PC-3 (cell line): ENCODE results near the gene DMBX1. TPM values are rescaled to one million over a fixed set of nuclear protein-coding genes. Genes with fewer than 3 reads are reported as not detected.

Experiments used
- ATAC-seq: fragments of 200-7000 bp; cut with Tn5 transposase; 2 replicates; pipeline ENCODE4 v1.9.1; 2020; ENCODE audit warnings: mild to moderate bottlenecking, moderate library complexity
- BruUV-seq: library from RNA; stranded (reverse); fragments of 400-500 nt; replicated peaks from 2 replicates; lab custom pipeline; 2021; lab: Mats Ljungman, UMichigan
- CTCF ChIA-PET: fragments of 300-600 bp; sonication (Branson Sonifier 250); formaldehyde crosslinking; loops from one replicate; lab custom pipeline; 2022; ENCODE audit warnings: antibody characterized with exemption; lab: Charles Lee
- POLR2A ChIA-PET: fragments of 300-600 bp; sonication (Branson Sonifier 250); formaldehyde crosslinking; loops from one replicate; lab custom pipeline; 2022; ENCODE audit warnings: antibody characterized with exemption; ENCODE audit not compliant: unreplicated experiment; lab: Charles Lee
- DNase-seq: peaks from one replicate; pipeline ENCODE4 v3.0.0-alpha.2; 2015
- H2AFZ ChIP-seq: fragments of 300-600 bp; sonication (generic); 2 replicates; pipeline ENCODE4 v1.6.0; 2016; ENCODE audit warnings: antibody characterized with exemption, low read length
- H3F3A ChIP-seq: fragments of 300-600 bp; sonication (generic); one replicate; pipeline ENCODE4 v1.6.0; 2017; ENCODE audit warnings: antibody characterized with exemption, low read length, control low read depth, mild to moderate bottlenecking; ENCODE audit not compliant: unreplicated experiment
- H3K27ac ChIP-seq: fragments of 300-600 bp; sonication (generic); 2 replicates; pipeline ENCODE4 v1.5.1; 2016; ENCODE audit warnings: mild to moderate bottlenecking, low read length
- H3K27me3 ChIP-seq: fragments of 300-600 bp; sonication (generic); 2 replicates; pipeline ENCODE4 v1.6.1; 2016; ENCODE audit warnings: low read length, mixed read lengths
- H3K36me3 ChIP-seq: fragments of 300-600 bp; sonication (generic); 2 replicates; pipeline ENCODE4 v1.6.1; 2016; ENCODE audit warnings: low read depth, mixed run types, low read length, mixed read lengths
- H3K4me1 ChIP-seq: fragments of 300-600 bp; sonication (generic); 2 replicates; pipeline ENCODE4 v1.5.1; 2016; ENCODE audit warnings: low read length; ENCODE audit not compliant: insufficient read depth
- H3K4me2 ChIP-seq: fragments of 300-600 bp; sonication (generic); 2 replicates; pipeline ENCODE4 v1.6.0; 2016; ENCODE audit warnings: low read length
- H3K4me3 ChIP-seq: fragments of 300-600 bp; sonication (generic); 2 replicates; pipeline ENCODE4 v1.5.1; 2016; ENCODE audit warnings: mild to moderate bottlenecking, low read length, mixed read lengths
- H3K79me2 ChIP-seq: fragments of 300-600 bp; sonication (generic); 2 replicates; pipeline ENCODE4 v1.6.1; 2017; ENCODE audit warnings: low read length, mixed read lengths
- H3K9ac ChIP-seq: fragments of 300-600 bp; sonication (generic); 2 replicates; pipeline ENCODE4 v1.6.0; 2016; ENCODE audit warnings: mild to moderate bottlenecking, low read length
- H3K9me2 ChIP-seq: fragments of 300-600 bp; sonication (generic); replicated peaks from 2 replicates; pipeline ENCODE4 v1.6.1; 2016; ENCODE audit warnings: mixed run types, low read length, mixed read lengths
- H3K9me3 ChIP-seq: fragments of 300-600 bp; sonication (generic); 2 replicates; pipeline ENCODE4 v1.6.1; 2016; ENCODE audit warnings: low read length, mixed read lengths
- H4K20me1 ChIP-seq: fragments of 300-600 bp; sonication (generic); 2 replicates; pipeline ENCODE4 v1.6.1; 2016; ENCODE audit warnings: low read length, mixed read lengths
- EZH2 ChIP-seq: fragments of 300-600 bp; sonication (generic); IDR thresholded peaks from one replicate; pipeline ENCODE4 v1.6.1; 2017; ENCODE audit warnings: antibody characterized with exemption, mild to moderate bottlenecking, low read length; ENCODE audit not compliant: unreplicated experiment
- EZH2phosphoT487 ChIP-seq: fragments of 300-600 bp; sonication (generic); IDR thresholded peaks from 2 replicates; pipeline ENCODE4 v1.6.1; 2018; ENCODE audit warnings: mild to moderate bottlenecking, antibody characterized with exemption, low read length, borderline replicate concordance
- intact Hi-C: fragments of 100-400 bp; cut with micrococcal nuclease; formaldehyde crosslinking; loops from 2 replicates; pipeline ENCODE4 v1.9.0; 2023
- total RNA-seq: library from RNA; depleted of rRNA; stranded (reverse); fragments of >200 nt; gene quantifications from 2 replicates; pipeline ENCODE4 v1.2.3, GENCODE V29; 2014
- TF ChIP-seq, protein P1 (sequence below): fragments of 300-600 bp; sonication (generic); conservative IDR thresholded peaks from 2 replicates; pipeline ENCODE4 v1.5.1; 2017; ENCODE audit warnings: antibody characterized with exemption, low read depth, mild to moderate bottlenecking, low read length

DMBX1 gene
- total RNA-seq, 1 experiment from 2014 or later: 2.4 TPM

DNA sequence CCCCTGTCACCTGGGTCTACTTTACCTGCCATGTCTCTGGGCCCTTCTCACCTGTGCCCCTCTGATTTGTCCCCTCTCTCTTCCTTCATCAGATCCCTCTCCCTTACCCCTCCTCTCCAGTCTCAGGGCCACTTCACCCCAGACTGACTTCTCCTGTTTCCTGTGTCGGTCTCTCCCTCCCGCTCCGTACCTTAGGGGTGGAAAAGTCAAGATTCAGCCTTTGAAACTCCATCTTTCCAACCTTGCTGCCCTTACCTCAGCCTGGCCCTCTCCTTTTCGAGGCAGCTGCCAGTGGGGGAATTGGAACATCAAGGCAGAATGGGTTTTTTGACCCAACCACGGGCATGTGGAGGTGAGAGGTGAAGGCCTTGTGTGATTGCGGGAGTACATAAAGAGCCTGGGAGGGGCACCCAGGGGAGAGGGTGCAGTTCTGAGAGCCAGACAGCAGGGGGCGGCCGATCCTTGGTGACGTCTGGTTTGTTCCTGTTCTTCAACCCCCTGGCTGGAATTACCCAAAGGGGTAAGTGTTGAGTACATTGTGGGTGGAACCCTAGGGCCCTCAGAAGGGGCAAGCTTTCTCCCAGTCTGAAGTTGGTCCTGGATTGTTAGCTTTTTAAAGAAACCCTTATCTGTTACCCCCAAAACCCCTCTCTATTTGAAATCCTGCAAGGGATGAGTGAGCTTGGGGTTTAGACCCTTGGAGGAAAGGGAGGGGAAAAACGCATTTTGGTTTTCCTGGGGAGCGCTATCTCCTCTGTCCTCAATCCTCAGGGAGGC is 12.3 kb upstream of the DMBX1 start:
- ATAC-seq: peak; percentile 84
- TF ChIP-seq EZH2: no peak
- TF ChIP-seq, protein P1, sequence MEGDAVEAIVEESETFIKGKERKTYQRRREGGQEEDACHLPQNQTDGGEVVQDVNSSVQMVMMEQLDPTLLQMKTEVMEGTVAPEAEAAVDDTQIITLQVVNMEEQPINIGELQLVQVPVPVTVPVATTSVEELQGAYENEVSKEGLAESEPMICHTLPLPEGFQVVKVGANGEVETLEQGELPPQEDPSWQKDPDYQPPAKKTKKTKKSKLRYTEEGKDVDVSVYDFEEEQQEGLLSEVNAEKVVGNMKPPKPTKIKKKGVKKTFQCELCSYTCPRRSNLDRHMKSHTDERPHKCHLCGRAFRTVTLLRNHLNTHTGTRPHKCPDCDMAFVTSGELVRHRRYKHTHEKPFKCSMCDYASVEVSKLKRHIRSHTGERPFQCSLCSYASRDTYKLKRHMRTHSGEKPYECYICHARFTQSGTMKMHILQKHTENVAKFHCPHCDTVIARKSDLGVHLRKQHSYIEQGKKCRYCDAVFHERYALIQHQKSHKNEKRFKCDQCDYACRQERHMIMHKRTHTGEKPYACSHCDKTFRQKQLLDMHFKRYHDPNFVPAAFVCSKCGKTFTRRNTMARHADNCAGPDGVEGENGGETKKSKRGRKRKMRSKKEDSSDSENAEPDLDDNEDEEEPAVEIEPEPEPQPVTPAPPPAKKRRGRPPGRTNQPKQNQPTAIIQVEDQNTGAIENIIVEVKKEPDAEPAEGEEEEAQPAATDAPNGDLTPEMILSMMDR: peak; percentile 95
- intact Hi-C loops: loop anchor here (1.0 to 2.0 kb wide), 2 partner anchors 31 to 51 kb away; no protein-coding TSS in a partner anchor
- H3K4me3 ChIP-seq: no peak overlapping the region
- H2AFZ ChIP-seq: no peak overlapping the region
- no TSS peak for BruUV-seq
- H3K9me3 ChIP-seq: no peaks in the 10 kb centered on the region
- no peaks in the 10 kb centered on the region for H3F3A ChIP-seq
- H3K4me1 ChIP-seq: peaks cover 6% of the 10 kb centered on the region; the same call in 1 of the 2 replicates
- H3K27ac ChIP-seq: no peak overlapping the region
- ChIA-PET POLR2A (no interaction called here), CTCF (interaction anchor here (0.7 kb wide), 1 partner anchor 52 kb away, joined by 4 read pairs; no protein-coding TSS in a partner anchor)
- H3K27me3 ChIP-seq: no peaks in the 10 kb centered on the region
- no peaks in the 10 kb centered on the region for H4K20me1 ChIP-seq
- no peaks in the 10 kb centered on the region for H3K36me3 ChIP-seq
- no peak overlapping the region for H3K9ac ChIP-seq
- DNase-seq: peak; percentile 76
- H3K4me2 ChIP-seq: no peak overlapping the region
- H3K79me2 ChIP-seq: no peaks in the 10 kb centered on the region
- H3K9me2 ChIP-seq: no peaks in the 10 kb centered on the region

- H3K27me3 ChIP-seq: no peaks in the 10 kb centered on the region
- no peak for ATAC-seq
- no peaks in the 10 kb centered on the region for H3F3A ChIP-seq
- intact Hi-C loops: no loop called here
- TF ChIP-seq, protein P1: no peak
- TF ChIP-seq EZH2phosphoT487 (no peak), EZH2 (no peak)
- no peaks in the 10 kb centered on the region for H3K79me2 ChIP-seq
- H3K4me2 ChIP-seq: no peak overlapping the region
- CTCF ChIA-PET: no interaction called here
- H2AFZ ChIP-seq: no peak overlapping the region
- BruUV-seq: no TSS peak
- peaks cover 6% of the 10 kb centered on the region; the same call in 1 of the 2 replicates for H3K4me1 ChIP-seq
- no peak overlapping the region for H3K4me3 ChIP-seq
- no peaks in the 10 kb centered on the region for H3K36me3 ChIP-seq
- DNase-seq: no peak
- no peak overlapping the region for H3K27ac ChIP-seq
- H3K9ac ChIP-seq: no peak overlapping the region
- H3K9me2 ChIP-seq: no peaks in the 10 kb centered on the region
- no peaks in the 10 kb centered on the region for H3K9me3 ChIP-seq
- H4K20me1 ChIP-seq: no peaks in the 10 kb centered on the region
- POLR2A ChIA-PET: no interaction called here
Measured at GRCh38 chr1:46478721-46479485, 10.7 kb upstream of the DMBX1 start.
